ENCODE data around the gene ABLIM2.

GRCh38 chr4:8079916-8080753 lies 78.5 kb downstream of the ABLIM2 start:
- TF ChIP-seq CTCF (IDR thresholded peaks at IDR 0.05; ENCODE audit: control extremely low read depth in 1 of 3, insufficient read depth in 1 of 3, low read depth in 1 of 3, low read length in 3 of 3) = no peak
- no peak for TF ChIP-seq EZH2 (IDR thresholded peaks at IDR 0.05; ENCODE audit: low read depth, low read length, severe bottlenecking)
- TF ChIP-seq RAD21 (IDR thresholded peaks at IDR 0.05 in 1 of 2, conservative IDR thresholded peaks at IDR 0.05 in 1 of 2; ENCODE audit: low read depth in 2 of 2, low read length in 2 of 2) = no peak
- TF ChIP-seq POLR2A (IDR thresholded peaks at IDR 0.05; ENCODE audit: control extremely low read depth in 1 of 2, low read depth in 2 of 2, low read length in 2 of 2) = no peak
- no peak for TF ChIP-seq JUND (IDR thresholded peaks at IDR 0.05; ENCODE audit: low read length)
- TF ChIP-seq CEBPB (IDR thresholded peaks at IDR 0.05; ENCODE audit: low read depth, low read length) = no peak
- no peak for TF ChIP-seq POU5F1 (IDR thresholded peaks at IDR 0.05; ENCODE audit: low read depth, low read length)
- TF ChIP-seq TCF12 (IDR thresholded peaks at IDR 0.05; ENCODE audit: low read depth, low read length) = no peak
- TF ChIP-seq RFX5 (IDR thresholded peaks at IDR 0.05; ENCODE audit: borderline replicate concordance, low read depth, low read length) = no peak

Data from H1 (cell line).